Body of pancreas (tissue), 4 donors: Measurements from ENCODE around the gene ABLIM3. TPM values are rescaled to one million over a fixed set of nuclear protein-coding genes. Genes with fewer than 3 reads are reported as not detected.

ENCODE experiments used
- ATAC-seq: fragments of 150-250 bp; one replicate; pipeline ENCODE4 v1.9.1; 2016
- DNase-seq, 4 donors: peaks; one replicate each; pipeline ENCODE4 v3.0.0-alpha.2; 2019
- H3K27ac ChIP-seq, 4 donors: fragments of 200-600 bp; sonication (generic); 1 replicate in 3 of 4; 2 replicates in 1 of 4; pipeline versions ENCODE4 v1.5.1 to v1.6.1; 2016 to 2019; ENCODE audit warnings: mild to moderate bottlenecking in 1 of 4, mixed read lengths in 1 of 4, moderate library complexity in 1 of 4
- H3K27me3 ChIP-seq, 2 donors: fragments of 200-600 bp; sonication (generic); one replicate each; pipeline ENCODE4 v1.6.0; 2016; ENCODE audit warnings: mild to moderate bottlenecking in 1 of 2
- H3K36me3 ChIP-seq, 2 donors: fragments of 200-600 bp; sonication (generic); replicated peaks in 1 of 2; 2 replicates each; pipeline ENCODE4 v1.5.1; 2016; ENCODE audit warnings: low read depth in 2 of 2; ENCODE audit not compliant: insufficient read depth in 1 of 2
- H3K4me1 ChIP-seq: fragments of 200-600 bp; sonication (generic); one replicate; pipeline ENCODE4 v1.6.0; 2016
- H3K4me3 ChIP-seq, 2 donors: fragments of 200-600 bp; sonication (generic); 1 replicate in 1 of 2; 2 replicates in 1 of 2; pipeline ENCODE4 v1.5.1; 2016 to 2019
- H3K9me3 ChIP-seq, 3 donors: fragments of 200-600 bp; sonication (generic); 1 replicate in 2 of 3; 2 replicates in 1 of 3; pipeline ENCODE4 v1.5.1; 2016
- POLR2A ChIP-seq, 3 donors: fragments of 450-650 bp; IDR thresholded peaks; one replicate each; pipeline ENCODE4 v1.6.1; 2016; ENCODE audit warnings: antibody characterized with exemption in 3 of 3, mild to moderate bottlenecking in 2 of 3
- WGBS, 2 donors: methylation state at CpG; one replicate each; pipeline ENCODE4 v1.1.5; 2017; 5-methylcytosine and 5-hydroxymethylcytosine counted together
- intact Hi-C: fragments of 100-400 bp; cut with DNase I; formaldehyde crosslinking; loops from one replicate; pipeline ENCODE4 v1.15.1; 2023
- total RNA-seq, 2 donors: library from RNA; depleted of rRNA; stranded (reverse); fragments of >200 nt; gene quantifications; one replicate each; pipeline ENCODE4 v1.1.0, GENCODE V29; 2016
- TF ChIP-seq, protein P1 (sequence below), 7 experiments: fragments of 450-650 bp in 4 of 7; fragments of 200-600 bp in 3 of 7; sonication (generic) in 3 of 7; IDR thresholded peaks; one replicate each; pipeline ENCODE4 v1.5.1; 2016 to 2019; ENCODE audit warnings: antibody characterized with exemption in 7 of 7

ABLIM3 gene
- total RNA-seq, 2 donors from 2014 or later, result 3.9 to 11.2 TPM

DNA sequence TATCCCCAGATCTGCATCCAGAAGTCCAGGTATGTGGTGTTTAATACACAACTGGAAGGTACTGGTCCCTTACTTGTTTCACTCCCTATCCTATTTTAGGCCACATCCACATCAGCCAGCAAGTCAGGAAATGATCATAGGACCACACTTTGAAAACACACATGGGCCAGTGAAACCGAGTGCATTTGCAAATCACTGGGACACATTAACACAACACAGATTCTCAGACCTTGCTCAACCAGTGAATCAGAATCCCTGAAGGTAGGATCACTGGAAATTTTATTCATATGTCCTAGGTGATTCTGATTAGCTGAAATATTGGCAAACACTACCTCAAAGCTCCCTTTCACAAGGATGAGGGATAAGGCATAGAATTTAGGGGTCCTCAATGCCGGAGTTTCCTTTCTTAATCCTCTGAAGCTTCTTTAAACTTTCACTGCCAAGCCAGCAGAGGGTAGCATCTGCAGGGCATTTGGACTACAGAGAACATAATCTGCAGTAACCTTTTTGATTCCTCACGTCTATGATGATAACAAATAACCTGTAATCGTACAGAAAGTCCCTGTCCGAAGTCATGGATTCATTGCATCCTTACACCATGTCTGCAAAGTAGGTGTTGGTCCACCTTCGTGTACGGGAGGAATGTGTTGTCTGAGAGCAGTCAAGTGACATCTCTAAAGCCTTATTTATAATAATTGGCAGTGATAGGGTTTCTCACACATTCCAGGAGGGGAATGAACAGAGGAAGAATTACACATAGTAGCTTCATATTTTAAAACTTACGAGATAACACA lies 11.0 kb upstream of the ABLIM3 start:
- H3K27me3 ChIP-seq, result no peaks in the 10 kb centered on the region
- ATAC-seq (no peak), DNase-seq (no peak)
- TF ChIP-seq, protein P1, sequence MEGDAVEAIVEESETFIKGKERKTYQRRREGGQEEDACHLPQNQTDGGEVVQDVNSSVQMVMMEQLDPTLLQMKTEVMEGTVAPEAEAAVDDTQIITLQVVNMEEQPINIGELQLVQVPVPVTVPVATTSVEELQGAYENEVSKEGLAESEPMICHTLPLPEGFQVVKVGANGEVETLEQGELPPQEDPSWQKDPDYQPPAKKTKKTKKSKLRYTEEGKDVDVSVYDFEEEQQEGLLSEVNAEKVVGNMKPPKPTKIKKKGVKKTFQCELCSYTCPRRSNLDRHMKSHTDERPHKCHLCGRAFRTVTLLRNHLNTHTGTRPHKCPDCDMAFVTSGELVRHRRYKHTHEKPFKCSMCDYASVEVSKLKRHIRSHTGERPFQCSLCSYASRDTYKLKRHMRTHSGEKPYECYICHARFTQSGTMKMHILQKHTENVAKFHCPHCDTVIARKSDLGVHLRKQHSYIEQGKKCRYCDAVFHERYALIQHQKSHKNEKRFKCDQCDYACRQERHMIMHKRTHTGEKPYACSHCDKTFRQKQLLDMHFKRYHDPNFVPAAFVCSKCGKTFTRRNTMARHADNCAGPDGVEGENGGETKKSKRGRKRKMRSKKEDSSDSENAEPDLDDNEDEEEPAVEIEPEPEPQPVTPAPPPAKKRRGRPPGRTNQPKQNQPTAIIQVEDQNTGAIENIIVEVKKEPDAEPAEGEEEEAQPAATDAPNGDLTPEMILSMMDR (IDR thresholded peaks at IDR 0.05), result no peak
- TF ChIP-seq POLR2A (IDR thresholded peaks at IDR 0.05), result no peak
- no peak overlapping the region for H3K4me3 ChIP-seq
- no peaks in the 10 kb centered on the region for H3K9me3 ChIP-seq
- H3K36me3 ChIP-seq, result no peaks in the 10 kb centered on the region
- intact Hi-C loops, result loop anchor here (10.0 kb wide), 1 partner anchor 134 kb away; no protein-coding TSS in a partner anchor
- H3K27ac ChIP-seq, result no peak overlapping the region
- peaks cover 6% of the 10 kb centered on the region for H3K4me1 ChIP-seq
- 51 to 57% methylated on average over 8 of the region's 8 CpGs for WGBS, 2 donors

DNA sequence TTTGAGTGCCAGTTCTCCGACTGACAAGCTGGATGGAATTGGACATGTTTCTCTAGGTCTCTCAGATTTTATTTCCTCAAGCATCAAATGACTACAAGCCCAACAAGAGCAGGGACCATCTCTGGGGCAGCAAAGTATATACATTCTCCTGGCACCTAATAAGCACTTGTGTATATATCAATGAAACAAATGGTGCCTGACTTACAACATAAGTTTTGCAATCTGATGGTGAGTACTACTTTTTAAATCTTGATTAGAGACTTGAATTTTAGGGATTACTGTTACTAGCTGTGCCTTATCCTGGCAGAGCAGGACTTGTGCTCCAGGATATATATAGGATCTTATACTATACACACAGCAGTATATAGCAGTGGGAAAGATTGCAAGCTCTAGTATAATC lies 8.8 kb upstream of the ABLIM3 start:
- Histone ChIP-seq H3K4me3 (no peak overlapping the region), H3K27ac (no peak overlapping the region), H3K4me1 (peaks cover 7% of the 10 kb centered on the region), H3K27me3 (no peaks in the 10 kb centered on the region), H3K9me3 (no peaks in the 10 kb centered on the region), H3K36me3 (no peaks in the 10 kb centered on the region)
- intact Hi-C loops, result loop anchor here (10.0 kb wide), 1 partner anchor 132 kb away; no protein-coding TSS in a partner anchor
- DNase-seq, result no peak
- WGBS, 2 donors, result 77 to 83% methylated on average over 1 of the region's 1 CpG
- no peak for ATAC-seq
- TF ChIP-seq POLR2A (IDR thresholded peaks at IDR 0.05), result no peak
- TF ChIP-seq, protein P1 (IDR thresholded peaks at IDR 0.05), result no peak

DNA sequence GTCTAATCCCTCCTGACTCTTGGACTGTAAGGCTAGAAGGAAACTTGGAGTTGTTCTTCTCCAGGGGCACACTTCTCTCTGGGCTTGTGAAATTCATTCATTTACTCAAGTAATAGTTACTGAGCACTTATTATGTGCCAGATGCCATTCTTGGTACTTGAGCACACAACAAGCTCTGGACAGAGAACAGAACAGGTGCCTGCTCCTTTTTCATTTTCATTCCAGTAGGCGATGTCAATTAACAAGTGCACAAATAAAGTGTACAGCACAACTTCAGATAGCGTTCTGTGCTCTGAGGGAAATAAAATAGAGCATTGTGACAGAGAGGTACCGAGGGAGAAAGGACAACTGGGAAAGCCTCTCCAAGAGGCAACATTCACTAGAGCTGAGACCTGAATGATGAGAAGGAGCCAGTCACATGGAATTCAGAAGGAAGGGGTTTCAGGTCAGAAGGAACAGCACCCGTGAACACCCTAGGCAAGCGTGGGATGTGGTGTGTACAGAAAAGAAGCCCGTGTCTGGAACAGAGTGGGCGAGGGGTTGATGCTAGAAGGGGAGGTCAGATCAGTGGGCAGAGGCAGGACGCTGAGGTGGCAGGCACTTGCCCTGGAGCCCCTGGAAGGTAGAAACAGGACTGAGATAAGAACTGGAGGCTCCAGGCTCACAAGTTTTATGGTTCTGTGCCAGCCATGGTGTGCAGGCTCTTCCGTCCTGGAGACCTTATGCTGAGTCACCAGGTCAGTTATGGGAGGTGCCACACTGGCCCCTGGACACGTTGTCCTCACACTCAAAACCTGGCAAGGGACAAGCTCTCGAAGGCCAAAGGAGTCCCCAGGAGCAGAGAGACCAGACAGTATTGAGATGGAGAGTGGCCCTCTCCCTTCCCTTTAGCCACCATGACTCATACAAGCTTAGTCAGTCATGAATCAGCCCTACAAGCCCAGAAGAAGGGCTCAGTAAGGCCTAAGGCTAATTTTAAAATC lies 7.2 kb upstream of the ABLIM3 start:
- WGBS, 2 donors, result 72 to 75% methylated on average over 11 of the region's 11 CpGs
- Histone ChIP-seq H3K4me3 (no peak overlapping the region), H3K27me3 (no peaks in the 10 kb centered on the region), H3K36me3 (no peaks in the 10 kb centered on the region), H3K9me3 (no peaks in the 10 kb centered on the region), H3K4me1 (peaks cover 7% of the 10 kb centered on the region), H3K27ac (no peak overlapping the region)
- intact Hi-C loops, result loop anchor here (10.0 kb wide), 1 partner anchor 131 kb away; no protein-coding TSS in a partner anchor
- peak in 3 of 4 donors; percentile 29 to 75 (median 63) for DNase-seq
- TF ChIP-seq, protein P1 (IDR thresholded peaks at IDR 0.05), result no peak
- TF ChIP-seq POLR2A (IDR thresholded peaks at IDR 0.05), result no peak
- ATAC-seq, result peak; percentile 74

DNA sequence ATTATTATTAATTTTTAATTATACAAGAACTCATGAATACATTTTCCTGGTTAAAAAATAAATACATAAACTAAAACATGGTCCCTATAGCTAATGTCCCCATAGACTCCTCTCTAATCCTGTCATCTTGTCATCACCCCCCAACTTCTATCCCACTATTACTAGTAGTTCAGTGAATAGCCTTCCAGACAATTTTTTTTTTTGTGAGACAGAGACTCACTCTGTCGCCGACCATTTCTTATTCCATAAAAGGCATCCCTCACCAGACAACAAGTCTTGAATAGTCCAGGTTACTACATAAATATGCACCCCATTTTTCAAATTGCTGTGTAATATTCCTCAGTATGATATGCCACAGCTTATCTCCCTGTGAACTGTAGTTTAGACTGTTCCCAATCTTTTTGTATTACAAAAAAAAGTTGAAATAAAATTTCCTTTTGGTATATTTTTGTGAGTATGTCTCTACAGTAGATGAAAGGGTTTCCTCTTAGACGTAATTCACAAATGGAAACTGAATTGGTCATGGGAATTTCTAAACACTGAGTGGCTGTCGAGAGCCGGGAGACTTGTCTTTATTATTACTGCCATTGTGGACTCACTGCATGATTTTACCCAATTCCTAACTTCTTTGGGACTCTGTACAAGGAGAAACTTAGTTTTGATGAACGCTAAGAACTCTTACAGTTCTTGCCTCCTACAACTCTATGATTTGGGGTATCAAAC lies 6.4 kb upstream of the ABLIM3 start:
- intact Hi-C loops, result loop anchor here (10.0 kb wide), 1 partner anchor 130 kb away; no protein-coding TSS in a partner anchor
- no peak overlapping the region for H3K4me3 ChIP-seq
- ATAC-seq (no peak), DNase-seq (no peak)
- H3K27ac ChIP-seq, result peak overlapping the region in 1 of 4 donors; percentile 63
- TF ChIP-seq, protein P1 (IDR thresholded peaks at IDR 0.05), result no peak
- TF ChIP-seq POLR2A (IDR thresholded peaks at IDR 0.05), result no peak
- no peaks in the 10 kb centered on the region for H3K27me3 ChIP-seq
- H3K9me3 ChIP-seq, result no peaks in the 10 kb centered on the region
- H3K4me1 ChIP-seq, result peaks cover 7% of the 10 kb centered on the region
- 75 to 85% methylated on average over 6 of the region's 6 CpGs for WGBS, 2 donors
- H3K36me3 ChIP-seq, result no peaks in the 10 kb centered on the region
